Body of pancreas (tissue), 4 donors: Measurements from ENCODE around the gene NRIP2. TPM values are rescaled to one million over a fixed set of nuclear protein-coding genes. Genes with fewer than 3 reads are reported as not detected.

Source experiments
- ATAC-seq: fragments of 150-250 bp; one replicate; pipeline ENCODE4 v1.9.1; 2016
- DNase-seq, 4 donors: peaks; one replicate each; pipeline ENCODE4 v3.0.0-alpha.2; 2019
- H3K27ac ChIP-seq, 4 donors: fragments of 200-600 bp; sonication (generic); 1 replicate in 3 of 4; 2 replicates in 1 of 4; pipeline versions ENCODE4 v1.5.1 to v1.6.1; 2016 to 2019; ENCODE audit warnings: mild to moderate bottlenecking in 1 of 4, mixed read lengths in 1 of 4, moderate library complexity in 1 of 4
- H3K27me3 ChIP-seq, 2 donors: fragments of 200-600 bp; sonication (generic); one replicate each; pipeline ENCODE4 v1.6.0; 2016; ENCODE audit warnings: mild to moderate bottlenecking in 1 of 2
- H3K36me3 ChIP-seq, 2 donors: fragments of 200-600 bp; sonication (generic); replicated peaks in 1 of 2; 2 replicates each; pipeline ENCODE4 v1.5.1; 2016; ENCODE audit warnings: low read depth in 2 of 2; ENCODE audit not compliant: insufficient read depth in 1 of 2
- H3K4me1 ChIP-seq: fragments of 200-600 bp; sonication (generic); one replicate; pipeline ENCODE4 v1.6.0; 2016
- H3K4me3 ChIP-seq, 2 donors: fragments of 200-600 bp; sonication (generic); 1 replicate in 1 of 2; 2 replicates in 1 of 2; pipeline ENCODE4 v1.5.1; 2016 to 2019
- H3K9me3 ChIP-seq, 3 donors: fragments of 200-600 bp; sonication (generic); 1 replicate in 2 of 3; 2 replicates in 1 of 3; pipeline ENCODE4 v1.5.1; 2016
- CTCF ChIP-seq, 7 experiments: fragments of 450-650 bp in 4 of 7; fragments of 200-600 bp in 3 of 7; sonication (generic) in 3 of 7; IDR thresholded peaks; one replicate each; pipeline ENCODE4 v1.5.1; 2016 to 2019; ENCODE audit warnings: antibody characterized with exemption in 7 of 7
- POLR2A ChIP-seq, 3 donors: fragments of 450-650 bp; IDR thresholded peaks; one replicate each; pipeline ENCODE4 v1.6.1; 2016; ENCODE audit warnings: antibody characterized with exemption in 3 of 3, mild to moderate bottlenecking in 2 of 3
- WGBS, 2 donors: methylation state at CpG; one replicate each; pipeline ENCODE4 v1.1.5; 2017; 5-methylcytosine and 5-hydroxymethylcytosine counted together
- intact Hi-C: fragments of 100-400 bp; cut with DNase I; formaldehyde crosslinking; loops from one replicate; pipeline ENCODE4 v1.15.1; 2023
- total RNA-seq, 2 donors: library from RNA; depleted of rRNA; stranded (reverse); fragments of >200 nt; gene quantifications; one replicate each; pipeline ENCODE4 v1.1.0, GENCODE V29; 2016

Gene NRIP2
- total RNA-seq, 2 donors from 2014 or later: 0.26 to 0.33 TPM

- peak overlapping the region; percentile 52 to 76 for H3K4me3 ChIP-seq
- WGBS, 2 donors: 1 to 2% methylated on average over 13 to 14 of the region's 14 CpGs
- peak in 3 of 7 experiments; percentile 17 to 26 (median 17) for TF ChIP-seq CTCF (IDR thresholded peaks at IDR 0.05)
- no peak for TF ChIP-seq POLR2A (IDR thresholded peaks at IDR 0.05)
- no peak for ATAC-seq
- peak overlapping the region; percentile 78 to 89 (median 85) for H3K27ac ChIP-seq
- intact Hi-C loops: no loop called here
- peaks cover 13 to 23% of the 10 kb centered on the region in 2 donors for H3K36me3 ChIP-seq
- peaks cover 38% of the 10 kb centered on the region for H3K4me1 ChIP-seq
- peak in 2 of 4 donors; percentile 30 to 32 for DNase-seq
- no peaks in the 10 kb centered on the region for H3K27me3 ChIP-seq
- no peaks in the 10 kb centered on the region for H3K9me3 ChIP-seq
These were observed 38.6 kb downstream of the NRIP2 start for GRCh38 chr12:2796187-2796666.

GRCh38 chr12:2795291-2796186, 39.3 kb downstream of the NRIP2 start:
- ATAC-seq (peak; percentile 78), DNase-seq (peak; percentile 74 to 82 (median 76))
- Histone ChIP-seq H3K4me3 (peak overlapping the region; percentile 52 to 76), H3K4me1 (peaks cover 35% of the 10 kb centered on the region), H3K27ac (peak overlapping the region; percentile 78 to 89 (median 85)), H3K27me3 (no peaks in the 10 kb centered on the region), H3K9me3 (no peaks in the 10 kb centered on the region), H3K36me3 (peaks cover 12 to 21% of the 10 kb centered on the region in 2 donors)
- intact Hi-C loops: no loop called here
- TF ChIP-seq CTCF (IDR thresholded peaks at IDR 0.05): no peak
- TF ChIP-seq POLR2A (IDR thresholded peaks at IDR 0.05): peak in 2 of 3 donors; percentile 24 to 42
- 1 to 2% methylated on average over 17 to 72 of the region's 111 CpGs for WGBS, 2 donors

GRCh38 chr12:2794736-2795289, 40.0 kb downstream of the NRIP2 start, which contains the start of gene FKBP4:
TSS of gene FKBP4 (plus strand) at chr12:2794970. CDS start at chr12:2795140, 170 bp downstream.
- H3K36me3 ChIP-seq: peaks cover 7 to 15% of the 10 kb centered on the region in 2 donors
- WGBS, 2 donors: 0 to 1% methylated on average over 1 to 43 of the region's 63 CpGs
- intact Hi-C loops: no loop called here
- no peaks in the 10 kb centered on the region for H3K27me3 ChIP-seq
- peak; percentile 65 to 84 (median 80) for TF ChIP-seq POLR2A (IDR thresholded peaks at IDR 0.05)
- TF ChIP-seq CTCF (IDR thresholded peaks at IDR 0.05): no peak
- H3K27ac ChIP-seq: peak within 1 kb of the TSS; percentile 78 to 89 (median 85)
- ATAC-seq: peak; percentile 93
- H3K4me3 ChIP-seq: peak within 1 kb of the TSS; percentile 76 to 84
- H3K4me1 ChIP-seq: peaks cover 35% of the 10 kb centered on the region
- DNase-seq: peak; percentile 90 to 94 (median 92)
- H3K9me3 ChIP-seq: no peaks in the 10 kb centered on the region

- peak overlapping the region in 3 of 4 donors; percentile 78 to 89 (median 85) for H3K27ac ChIP-seq
- intact Hi-C loops: no loop called here
- ATAC-seq (peak; percentile 52), DNase-seq (peak in 1 of 4 donors; percentile 23)
- no peak for TF ChIP-seq CTCF (IDR thresholded peaks at IDR 0.05)
- no peak for TF ChIP-seq POLR2A (IDR thresholded peaks at IDR 0.05)
- H3K27me3 ChIP-seq: no peaks in the 10 kb centered on the region
- H3K36me3 ChIP-seq: peaks cover 1 to 9% of the 10 kb centered on the region in 2 donors
- peak overlapping the region; percentile 43 to 84 for H3K4me3 ChIP-seq
- H3K4me1 ChIP-seq: peaks cover 35% of the 10 kb centered on the region
- WGBS, 2 donors: 10 to 21% methylated on average over 20 to 49 of the region's 49 CpGs
- H3K9me3 ChIP-seq: no peaks in the 10 kb centered on the region
These were observed 40.6 kb downstream of the NRIP2 start for GRCh38 chr12:2794191-2794735.
